GM12892 (cell line): ENCODE data around the gene CYP27C1.

Experiments used
- POLR2A ChIP-seq: IDR thresholded peaks from 2 replicates; pipeline ENCODE4 v1.6.1; 2011; ENCODE audit warnings: low read depth, low read length, control low read depth
- POLR2AphosphoS5 ChIP-seq: IDR thresholded peaks from 2 replicates; pipeline ENCODE4 v1.6.1; 2011; ENCODE audit warnings: low read depth, low read length, control low read depth
- TAF1 ChIP-seq: IDR thresholded peaks from 2 replicates; pipeline ENCODE4 v1.6.1; 2011; ENCODE audit warnings: low read depth, mild to moderate bottlenecking, control low read depth, low read length, borderline replicate concordance

DNA sequence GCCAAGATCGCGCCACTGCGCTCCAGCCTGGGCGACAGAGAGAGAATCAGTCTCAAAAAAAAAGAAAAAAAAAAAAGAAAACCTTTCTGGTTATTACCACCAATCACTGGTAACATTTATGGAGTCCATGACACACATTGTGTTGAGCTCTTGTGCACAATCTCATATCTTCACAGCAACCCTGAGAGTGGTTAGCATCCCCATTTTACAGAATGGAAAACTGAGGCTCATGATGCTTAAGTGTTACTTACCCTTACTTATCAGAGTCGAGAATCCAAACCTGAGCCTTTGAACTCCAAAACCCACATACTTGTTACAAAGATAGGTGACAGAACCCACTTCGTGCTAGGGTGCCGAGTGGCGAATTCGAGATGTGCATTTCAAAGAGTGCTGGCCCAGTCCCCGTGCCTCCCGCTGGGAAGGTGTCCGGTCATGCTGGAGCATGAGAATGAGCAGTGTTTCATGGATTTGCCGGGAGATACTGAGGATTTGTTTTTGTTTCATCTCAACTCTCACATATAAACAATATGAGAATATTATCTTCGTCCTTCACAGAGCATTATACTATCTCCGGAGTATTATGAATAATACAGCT lies 50.9 kb downstream of the CYP27C1 start:
- TF ChIP-seq POLR2A, result no peak
- no peak for TF ChIP-seq POLR2AphosphoS5
- TF ChIP-seq TAF1, result no peak
